Coronary artery (tissue), 2 donors: ENCODE results near the gene MAP4K4.

ENCODE experiments used
- DNase-seq: peaks from one replicate; pipeline ENCODE4 v3.0.0-alpha.2; 2017; ENCODE audit warnings: low spot score
- H3K27ac ChIP-seq, 2 donors: fragments of 200-600 bp; sonication (generic); one replicate each; pipeline ENCODE4 v1.5.1; 2016 to 2019
- H3K4me3 ChIP-seq: fragments of 200-600 bp; sonication (generic); 2 replicates; pipeline ENCODE4 v1.5.1; 2016; ENCODE audit warnings: mild to moderate bottlenecking, moderate library complexity
- TF ChIP-seq, protein P1 (sequence below): fragments of 200-600 bp; sonication (generic); IDR thresholded peaks from one replicate; pipeline ENCODE4 v1.5.1; 2019; ENCODE audit warnings: antibody characterized with exemption

The MAP4K4 gene

DNA sequence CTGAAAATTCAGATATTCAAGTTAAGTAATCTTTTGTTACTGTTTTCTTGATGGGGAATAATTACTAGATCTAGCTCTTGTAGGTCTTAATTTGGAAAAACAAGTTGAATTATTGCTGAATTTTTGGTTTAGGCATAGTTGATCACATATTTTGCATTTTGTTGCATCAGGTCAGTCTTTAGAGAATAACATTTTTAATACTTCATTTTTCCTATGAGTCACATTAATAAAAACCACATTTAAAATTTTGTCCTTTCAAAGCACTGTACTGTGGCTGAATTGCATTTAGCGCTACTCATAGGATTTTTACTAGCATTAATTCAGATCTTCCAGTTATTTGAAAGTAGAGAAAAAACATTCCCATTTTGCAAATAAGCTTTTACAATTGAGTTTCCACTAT lies 23.2 kb downstream of the MAP4K4 start:
- no peak overlapping the region for H3K27ac ChIP-seq

DNA sequence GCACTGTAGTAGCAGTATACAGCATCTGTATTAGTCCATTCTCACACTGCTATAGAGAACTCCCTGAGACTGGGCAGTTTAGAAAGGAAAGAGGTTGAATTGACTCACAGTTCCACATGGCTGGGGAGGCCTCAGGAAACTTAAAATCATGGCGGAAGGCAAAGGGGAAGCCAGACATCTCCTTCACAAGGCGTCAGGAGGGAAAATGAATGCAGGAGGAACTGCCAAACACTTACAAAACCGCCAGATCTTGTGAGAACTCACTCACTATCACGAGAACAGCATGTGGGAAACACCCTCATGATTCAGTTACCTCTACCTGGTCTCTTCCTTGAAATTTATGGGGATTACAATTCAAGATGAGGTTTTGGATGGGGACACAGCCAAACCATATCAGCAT lies 25.4 kb downstream of the MAP4K4 start:
- TF ChIP-seq, protein P1, sequence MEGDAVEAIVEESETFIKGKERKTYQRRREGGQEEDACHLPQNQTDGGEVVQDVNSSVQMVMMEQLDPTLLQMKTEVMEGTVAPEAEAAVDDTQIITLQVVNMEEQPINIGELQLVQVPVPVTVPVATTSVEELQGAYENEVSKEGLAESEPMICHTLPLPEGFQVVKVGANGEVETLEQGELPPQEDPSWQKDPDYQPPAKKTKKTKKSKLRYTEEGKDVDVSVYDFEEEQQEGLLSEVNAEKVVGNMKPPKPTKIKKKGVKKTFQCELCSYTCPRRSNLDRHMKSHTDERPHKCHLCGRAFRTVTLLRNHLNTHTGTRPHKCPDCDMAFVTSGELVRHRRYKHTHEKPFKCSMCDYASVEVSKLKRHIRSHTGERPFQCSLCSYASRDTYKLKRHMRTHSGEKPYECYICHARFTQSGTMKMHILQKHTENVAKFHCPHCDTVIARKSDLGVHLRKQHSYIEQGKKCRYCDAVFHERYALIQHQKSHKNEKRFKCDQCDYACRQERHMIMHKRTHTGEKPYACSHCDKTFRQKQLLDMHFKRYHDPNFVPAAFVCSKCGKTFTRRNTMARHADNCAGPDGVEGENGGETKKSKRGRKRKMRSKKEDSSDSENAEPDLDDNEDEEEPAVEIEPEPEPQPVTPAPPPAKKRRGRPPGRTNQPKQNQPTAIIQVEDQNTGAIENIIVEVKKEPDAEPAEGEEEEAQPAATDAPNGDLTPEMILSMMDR: no peak
- no peak overlapping the region for H3K27ac ChIP-seq
- no peak overlapping the region for H3K4me3 ChIP-seq
- no peak for DNase-seq

More for the DNA sequence above, 23.2 kb downstream of the MAP4K4 start:
- DNase-seq: no peak
- TF ChIP-seq, protein P1: no peak
- H3K4me3 ChIP-seq: no peak overlapping the region

DNA sequence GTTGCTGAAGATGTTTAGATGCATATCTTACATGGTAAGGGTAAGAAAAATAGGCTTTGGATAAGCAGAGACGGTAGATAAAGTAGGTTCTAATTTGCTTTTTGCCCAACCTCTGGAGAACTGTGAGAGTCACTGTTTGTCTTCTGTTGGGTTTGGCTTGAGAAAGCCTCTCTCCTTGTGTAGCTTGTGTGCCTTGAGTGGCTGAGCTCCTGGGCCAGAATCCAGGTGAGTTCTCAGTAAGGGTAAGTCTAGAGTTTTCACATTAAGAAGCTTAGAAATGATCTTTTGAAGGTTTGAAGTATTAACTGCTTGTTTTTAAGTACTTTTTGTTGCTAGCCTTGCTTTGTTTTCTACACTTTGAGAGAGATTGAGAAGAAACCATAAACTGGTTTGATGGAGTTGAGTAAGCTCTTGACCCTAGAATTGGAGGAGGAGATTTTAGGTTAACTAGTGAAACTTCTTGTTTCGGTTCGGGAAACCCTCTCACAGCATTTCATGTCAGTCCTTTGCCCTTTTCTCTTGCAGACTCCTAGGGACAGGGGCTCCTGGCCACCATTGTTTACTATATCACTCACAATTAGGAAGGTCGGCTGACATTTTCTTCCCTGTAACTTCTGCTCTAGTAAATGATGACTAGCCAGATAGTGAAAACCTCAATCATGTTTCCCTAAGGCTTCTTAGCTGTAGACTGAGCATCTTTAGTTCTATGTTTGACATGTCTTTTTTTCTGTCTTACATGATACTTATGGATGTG lies 26.0 kb downstream of the MAP4K4 start:
- DNase-seq: no peak
- TF ChIP-seq, protein P1: no peak
- Histone ChIP-seq H3K4me3 (no peak overlapping the region), H3K27ac (no peak overlapping the region)

DNA sequence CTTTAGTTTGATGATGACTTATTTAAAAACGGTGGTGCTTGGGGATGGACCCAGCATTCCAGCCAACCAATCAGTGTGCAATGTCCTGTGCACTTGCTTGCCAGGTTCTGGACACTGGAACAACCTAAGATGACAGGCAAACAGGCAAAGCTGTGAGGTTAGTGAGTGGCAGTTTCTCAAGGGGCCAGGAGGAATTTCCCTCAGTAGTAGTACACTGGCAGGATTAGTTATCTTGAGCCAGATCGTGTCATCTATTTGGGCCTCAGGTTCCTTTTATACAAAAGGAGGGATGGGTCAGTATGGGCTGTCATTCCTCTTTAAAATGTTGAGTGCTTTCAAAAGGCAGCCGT lies 26.6 kb downstream of the MAP4K4 start:
- Histone ChIP-seq H3K4me3 (no peak overlapping the region), H3K27ac (no peak overlapping the region)
- TF ChIP-seq, protein P1: no peak
- no peak for DNase-seq

DNA sequence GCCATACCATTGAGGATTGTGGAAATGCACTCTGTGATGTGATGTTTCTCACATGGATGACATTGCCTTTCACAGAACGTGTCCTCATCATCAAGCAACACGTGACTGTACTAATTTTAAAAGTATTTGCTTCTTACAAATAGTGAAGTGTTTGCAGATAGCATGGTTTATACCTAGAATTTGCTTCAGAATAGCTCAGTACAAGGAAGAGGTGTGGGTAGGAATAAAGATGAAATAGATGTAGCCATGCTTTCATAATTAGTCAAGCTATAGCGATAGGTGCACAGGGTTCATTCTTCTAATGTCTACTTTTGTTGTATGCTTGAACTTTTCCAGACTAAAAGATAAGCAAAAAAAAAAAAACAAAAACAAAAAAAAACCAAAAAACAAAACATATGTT lies 27.5 kb downstream of the MAP4K4 start:
- Histone ChIP-seq H3K4me3 (no peak overlapping the region), H3K27ac (no peak overlapping the region)
- DNase-seq: no peak
- TF ChIP-seq, protein P1: no peak

DNA sequence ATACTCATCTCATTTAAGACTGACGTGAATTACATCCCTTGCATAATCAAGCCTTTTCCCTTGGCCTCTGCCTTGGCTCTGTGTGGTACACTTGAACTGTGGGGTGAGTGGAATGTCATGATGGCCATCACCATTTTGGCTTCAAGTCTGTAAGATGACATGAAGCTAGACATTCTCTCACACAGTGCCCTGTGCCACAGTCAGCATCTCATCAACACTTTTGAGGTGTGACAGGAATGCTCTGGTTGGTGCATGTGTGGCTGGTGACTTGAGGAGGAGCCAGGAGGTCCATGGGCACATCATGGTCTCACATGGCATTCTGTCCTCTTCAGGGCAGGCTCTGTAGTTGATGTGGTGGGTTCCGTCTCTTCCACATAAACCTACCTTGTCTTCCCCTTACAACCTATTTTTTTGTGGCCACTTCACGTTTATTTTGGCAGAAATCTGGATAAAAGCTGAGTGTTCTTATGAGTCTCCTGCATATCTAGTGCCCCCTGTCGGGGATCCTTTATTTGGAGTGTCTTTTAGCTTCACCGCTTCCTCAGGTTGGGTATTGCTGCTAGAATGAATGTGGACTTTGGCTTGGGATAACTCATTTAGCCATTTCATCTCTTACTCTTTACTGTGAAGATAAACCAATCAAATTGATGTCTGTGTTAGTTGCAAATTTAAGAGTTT lies 28.1 kb downstream of the MAP4K4 start:
- TF ChIP-seq, protein P1: no peak
- no peak overlapping the region for H3K27ac ChIP-seq
- no peak for DNase-seq
- no peak overlapping the region for H3K4me3 ChIP-seq

DNA sequence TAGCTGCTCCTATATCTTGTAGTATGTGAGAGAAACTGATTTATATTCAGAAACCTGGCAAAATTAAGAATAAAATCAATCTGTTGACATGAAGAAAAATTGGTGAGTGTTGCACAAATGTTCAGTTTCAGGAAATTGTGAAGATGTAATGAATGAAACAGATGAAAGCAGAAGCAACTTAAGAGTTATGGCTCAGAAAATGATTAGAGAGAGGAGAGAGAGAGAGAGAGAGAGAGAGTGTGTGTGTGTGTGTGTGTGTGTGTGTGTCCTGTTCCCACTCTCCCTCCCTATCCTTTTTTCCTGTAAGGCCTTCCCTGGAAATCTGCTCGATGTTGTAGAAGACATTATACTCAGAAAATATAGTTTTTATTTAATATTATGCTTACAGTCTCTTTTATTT lies 31.4 kb downstream of the MAP4K4 start:
- DNase-seq: no peak
- Histone ChIP-seq H3K27ac (no peak overlapping the region), H3K4me3 (no peak overlapping the region)
- TF ChIP-seq, protein P1: no peak
